ENCODE data around the gene PRKCZ. TPM values are rescaled to one million over a fixed set of nuclear protein-coding genes. Genes with fewer than 3 reads are reported as not detected.

Gene PRKCZ
- total RNA-seq, 1 experiment from 2014 or later = 0.52 TPM

DNA sequence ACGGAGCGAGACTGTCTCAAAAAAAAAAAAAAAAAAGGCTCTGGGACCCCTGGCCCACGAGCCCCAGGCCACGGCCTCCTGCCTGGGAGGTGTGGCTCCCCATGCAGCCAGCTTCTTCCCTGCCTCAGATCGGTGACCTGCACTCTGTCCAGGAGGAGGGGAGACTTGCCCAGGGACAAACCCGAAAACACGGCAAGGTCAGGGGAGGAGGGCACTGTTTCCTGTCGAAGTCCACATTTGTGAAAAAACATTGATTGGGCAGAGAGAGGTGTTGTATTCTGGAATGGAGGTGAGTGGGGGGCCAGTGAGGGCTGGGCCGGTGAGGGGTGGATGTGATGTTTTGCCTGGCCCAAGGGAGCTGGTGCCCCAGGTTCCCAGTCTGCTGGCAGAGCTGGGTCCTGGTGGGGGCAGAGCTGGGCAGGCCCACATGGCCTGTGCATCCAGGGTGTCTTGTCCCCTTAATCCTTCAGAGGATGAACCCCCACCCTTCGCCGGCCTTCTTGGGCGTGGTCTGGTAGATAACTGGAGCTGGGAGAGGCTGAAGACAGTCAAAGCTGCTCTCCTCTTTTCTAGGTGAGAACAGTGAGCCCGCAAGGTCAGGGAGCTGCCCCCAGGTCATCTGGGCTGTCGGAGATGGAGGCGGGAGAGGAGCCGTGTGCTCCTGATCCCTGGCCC lies 156.7 kb downstream of the PRKCZ start:
- DNase-seq (ENCODE audit: low read depth) = no peak

DNA sequence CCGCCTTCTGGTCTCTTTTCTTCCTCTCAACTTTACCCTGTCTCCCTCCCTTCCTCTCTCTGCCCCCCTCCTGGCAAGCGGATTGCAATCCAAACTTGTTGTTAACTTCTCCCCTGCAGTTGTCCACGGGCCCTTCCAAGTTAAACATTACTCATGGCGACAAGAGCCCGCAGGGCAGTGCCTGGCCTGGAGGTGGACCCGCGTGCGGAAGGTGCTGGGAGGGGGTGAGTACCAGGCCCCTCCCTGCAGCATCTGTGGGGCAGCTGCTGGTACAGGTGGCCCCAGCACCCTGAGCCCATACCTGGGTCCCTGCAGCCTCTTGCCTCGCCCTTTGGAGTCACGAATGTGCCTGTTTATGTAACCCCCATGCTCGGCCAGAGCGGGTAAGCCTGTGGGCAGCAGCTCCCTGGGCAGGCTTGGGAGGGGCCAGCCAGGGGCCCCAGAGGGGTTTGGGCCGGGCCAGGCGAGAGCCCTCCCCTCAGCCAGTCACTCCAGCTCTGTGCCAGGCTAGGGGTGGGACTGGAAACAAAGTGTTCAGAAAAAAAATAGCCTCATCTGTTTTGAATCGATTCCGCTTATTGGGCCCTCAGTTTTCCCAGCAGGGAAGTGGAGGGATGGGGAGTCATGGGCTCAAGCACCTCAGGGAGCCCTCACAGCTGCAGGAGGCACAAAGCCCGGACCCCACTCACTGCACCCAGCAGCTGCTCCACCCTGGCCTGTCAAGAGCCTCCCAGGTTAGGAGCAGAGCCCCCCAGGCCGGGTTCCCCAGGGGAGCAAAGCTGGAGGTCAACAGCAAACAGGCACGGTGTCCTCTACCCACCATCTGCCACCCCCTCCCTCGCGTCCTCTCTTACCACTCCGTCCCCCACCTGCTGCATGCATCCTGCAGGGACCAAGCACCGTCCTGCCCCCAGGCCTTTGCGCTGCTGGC lies 158.4 kb downstream of the PRKCZ start:
- DNase-seq (ENCODE audit: low read depth) = peak; percentile 85

DNA sequence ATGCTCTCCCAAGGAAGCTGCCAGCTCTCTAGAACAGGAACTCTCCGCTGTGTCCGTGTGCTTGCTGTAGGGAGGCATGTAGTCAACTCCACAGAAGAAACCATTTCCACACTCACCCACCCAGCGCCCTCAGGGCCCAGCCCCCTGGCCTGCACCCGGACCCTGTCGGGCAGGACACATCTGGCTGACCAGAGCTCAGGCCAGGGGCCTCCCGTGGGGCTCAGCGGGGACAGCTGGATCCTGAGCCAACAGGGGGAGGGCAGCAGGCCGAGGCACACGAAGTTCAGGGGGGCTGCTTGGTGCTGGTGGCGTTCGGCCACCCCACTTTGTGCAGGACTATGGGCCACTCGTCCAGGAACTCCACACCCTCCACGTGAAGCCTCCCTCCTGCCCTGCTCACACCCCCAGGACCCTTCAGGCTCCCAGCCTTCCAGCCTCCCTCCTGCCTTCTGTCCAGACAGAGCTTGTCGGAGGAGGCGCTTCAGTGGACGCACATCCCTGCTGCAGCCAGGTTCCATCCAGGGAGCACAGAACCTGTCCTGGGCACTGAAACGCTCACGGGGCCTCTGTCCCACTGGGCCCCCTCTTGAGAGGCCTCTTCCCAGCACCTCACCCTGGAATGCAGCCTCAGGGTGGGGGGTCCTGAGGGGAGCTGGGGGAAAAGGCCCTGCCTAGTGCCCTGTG lies 159.3 kb downstream of the PRKCZ start:
- no peak for DNase-seq (ENCODE audit: low read depth)

- no peak for DNase-seq (ENCODE audit: low read depth)
Observed at GRCh38 chr1:2210084-2210653, 160.0 kb downstream of the PRKCZ start.

GRCh38 chr1:2210786-2211185 lies 160.6 kb downstream of the PRKCZ start:
- DNase-seq (ENCODE audit: low read depth) = no peak

GRCh38 chr1:2212274-2212531 lies 162.0 kb downstream of the PRKCZ start:
- DNase-seq (ENCODE audit: low read depth) = no peak

- DNase-seq (ENCODE audit: low read depth) = peak; percentile 94
Observed at GRCh38 chr1:2212532-2213491, 162.6 kb downstream of the PRKCZ start.

GRCh38 chr1:2213576-2214505 lies 163.6 kb downstream of the PRKCZ start:
- no peak for DNase-seq (ENCODE audit: low read depth)

- DNase-seq (ENCODE audit: low read depth) = no peak
Observed at GRCh38 chr1:2214541-2215241, 164.5 kb downstream of the PRKCZ start.

GRCh38 chr1:2215329-2215728 lies 165.1 kb downstream of the PRKCZ start:
- DNase-seq (ENCODE audit: low read depth) = no peak

GRCh38 chr1:2215909-2216766 lies 165.9 kb downstream of the PRKCZ start:
- DNase-seq (ENCODE audit: low read depth) = no peak

DNA sequence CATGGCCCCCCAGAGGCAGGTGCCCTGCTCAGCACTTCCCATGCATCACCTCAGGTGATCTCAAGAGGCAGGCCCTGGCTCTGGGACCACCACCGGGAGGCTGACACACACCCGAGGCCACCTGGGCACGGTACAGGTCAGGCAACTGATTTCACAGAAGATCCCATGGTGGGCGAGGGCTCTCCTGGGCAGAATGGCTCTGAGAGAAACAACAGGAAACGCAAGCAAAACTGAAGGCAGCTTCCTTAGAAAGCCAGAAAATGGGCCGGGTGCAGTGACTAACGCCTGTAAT lies 166.5 kb downstream of the PRKCZ start:
- DNase-seq (ENCODE audit: low read depth) = no peak

DNA sequence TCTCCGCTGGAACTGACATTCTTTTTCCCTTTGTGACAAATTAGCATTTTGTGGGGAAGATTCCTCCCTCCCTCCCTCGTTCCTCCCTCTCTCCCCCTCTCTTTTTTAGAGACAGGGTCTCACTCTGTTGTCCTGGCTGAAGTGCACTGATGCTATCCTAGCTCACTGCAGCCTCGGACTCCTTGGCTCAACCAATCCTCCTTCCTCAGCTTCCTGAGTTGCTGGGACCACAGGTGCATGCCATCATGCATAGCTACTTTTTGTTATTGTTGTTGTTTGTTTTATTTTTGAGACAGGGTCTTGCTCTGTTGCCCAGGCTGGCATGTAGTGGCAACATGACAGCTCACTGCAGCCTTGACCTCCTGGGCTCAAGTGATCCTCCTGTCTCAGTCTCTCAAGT lies 171.1 kb downstream of the PRKCZ start:
- no peak for DNase-seq (ENCODE audit: low read depth)

DNA sequence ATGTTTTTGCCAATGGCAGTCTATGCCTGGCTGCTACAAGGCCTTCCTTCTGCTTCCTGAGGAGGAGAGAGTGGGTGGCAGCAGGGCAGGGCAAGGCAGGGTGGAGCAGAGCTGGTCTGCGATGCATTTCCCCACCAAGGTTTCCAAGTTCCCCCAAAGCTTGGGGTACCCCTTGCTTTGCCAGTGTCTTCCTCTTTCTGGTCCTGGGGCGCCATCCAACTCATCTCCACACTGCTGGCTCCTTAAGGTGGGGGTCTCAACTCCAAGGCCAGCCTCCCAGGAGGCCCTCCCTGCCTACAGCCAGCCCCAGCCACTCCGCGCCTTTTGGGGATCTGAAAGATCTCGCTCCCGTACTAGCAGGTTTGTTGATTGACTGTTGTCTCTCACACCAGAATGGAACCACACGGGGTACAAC lies 174.0 kb downstream of the PRKCZ start:
- no peak for DNase-seq (ENCODE audit: low read depth)

DNA sequence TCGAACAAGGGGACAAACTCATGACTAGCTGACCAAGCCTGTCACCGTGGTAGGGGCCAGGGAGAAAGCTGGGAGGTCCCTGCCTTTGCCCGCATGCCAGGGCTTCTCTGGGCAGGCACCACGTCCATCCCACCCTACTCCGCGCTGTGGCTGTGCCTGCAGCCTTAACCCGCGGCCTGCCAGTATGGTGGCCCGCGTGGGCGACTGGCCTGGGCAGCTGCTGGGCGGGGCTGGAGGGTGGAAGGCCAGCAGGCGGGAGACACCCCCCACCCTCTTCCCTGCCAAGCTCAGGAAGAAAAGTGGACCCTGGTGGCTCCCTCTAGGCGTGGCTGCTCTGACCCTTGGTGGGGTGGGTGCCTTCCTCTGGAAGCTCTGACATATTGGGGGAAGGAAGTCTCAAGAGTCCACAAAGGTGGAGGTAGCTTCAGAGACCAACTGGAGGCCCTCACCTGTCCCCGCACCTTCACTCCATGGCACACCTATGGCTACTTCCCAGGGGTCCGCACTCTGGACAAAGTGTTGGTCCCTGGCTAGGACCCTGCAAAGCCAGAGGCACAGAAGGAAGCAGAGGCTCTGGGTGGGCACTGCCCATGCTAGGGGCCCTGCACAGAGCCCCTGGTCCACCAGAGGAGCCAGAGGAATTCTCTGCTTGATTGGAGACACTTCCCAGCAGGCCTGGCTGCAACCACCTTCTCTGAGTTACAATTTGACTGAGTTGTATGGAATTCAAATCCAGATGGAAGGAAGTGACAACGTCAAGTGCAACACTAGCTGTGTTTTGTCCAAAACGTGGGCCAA lies 174.6 kb downstream of the PRKCZ start:
- no peak for DNase-seq (ENCODE audit: low read depth)

GRCh38 chr1:2226525-2227345 lies 176.5 kb downstream of the PRKCZ start:
- no peak for DNase-seq (ENCODE audit: low read depth)

Measured in LHCN-M2 (cell line).